Mesenchymal stem cell (in vitro differentiated cells and primary cell): ENCODE measurements around the gene YIPF7.

Experiments used
- DNase-seq: peaks from one replicate; pipeline ENCODE4 v3.0.0-alpha.2; 2013
- H2AFZ ChIP-seq: one replicate; pipeline ENCODE4 v1.6.1; 2013; ENCODE audit warnings: low read depth, mild to moderate bottlenecking, control low read depth, inconsistent platforms, low read length, moderate library complexity
- H2AK5ac ChIP-seq: 2 replicates; pipeline ENCODE4 v1.6.1; 2013; ENCODE audit warnings: low read length, moderate library complexity, mild to moderate bottlenecking, inconsistent platforms; ENCODE audit not compliant: severe bottlenecking
- H2BK120ac ChIP-seq: one replicate; pipeline ENCODE4 v1.6.1; 2013; ENCODE audit warnings: low read depth, mild to moderate bottlenecking, inconsistent platforms, low read length, moderate library complexity
- H2BK12ac ChIP-seq, 2 experiments: one replicate each; pipeline ENCODE4 v1.6.1; 2013; ENCODE audit warnings: inconsistent platforms in 2 of 2, low read length in 2 of 2, mild to moderate bottlenecking in 2 of 2, moderate library complexity in 2 of 2, control low read depth in 1 of 2
- H2BK15ac ChIP-seq: one replicate; pipeline ENCODE4 v1.6.1; 2013; ENCODE audit warnings: mild to moderate bottlenecking, low read depth, inconsistent platforms; ENCODE audit not compliant: poor library complexity, severe bottlenecking
- H2BK5ac ChIP-seq: 2 replicates; pipeline ENCODE4 v1.6.1; 2013; ENCODE audit warnings: low read depth, mild to moderate bottlenecking, low read length, control low read depth, inconsistent platforms; ENCODE audit not compliant: poor library complexity, severe bottlenecking
- H3K14ac ChIP-seq, 2 experiments: one replicate each; pipeline ENCODE4 v1.6.1; 2013; ENCODE audit warnings: inconsistent platforms in 2 of 2, low read length in 2 of 2, control low read depth in 1 of 2, mild to moderate bottlenecking in 1 of 2, moderate library complexity in 1 of 2
- H3K18ac ChIP-seq, 2 experiments: one replicate each; pipeline ENCODE4 v1.6.1; 2013; ENCODE audit warnings: inconsistent platforms in 2 of 2, low read length in 2 of 2, control low read depth in 1 of 2, low read depth in 1 of 2, mild to moderate bottlenecking in 1 of 2
- H3K23ac ChIP-seq, 2 experiments: one replicate each; pipeline ENCODE4 v1.6.1; 2013; ENCODE audit warnings: inconsistent platforms in 2 of 2, low read length in 2 of 2, mild to moderate bottlenecking in 2 of 2, moderate library complexity in 2 of 2, control low read depth in 1 of 2
- H3K27ac ChIP-seq: 2 replicates; pipeline ENCODE4 v1.5.1; 2013; ENCODE audit warnings: mild to moderate bottlenecking, moderate library complexity, low read length, control low read depth, inconsistent platforms; ENCODE audit not compliant: poor library complexity, severe bottlenecking
- H3K27me3 ChIP-seq, 2 experiments: 2 replicates each; pipeline versions ENCODE4 v1.6.1 to v1.7.0; 2013; ENCODE audit warnings: low read length in 2 of 2, mild to moderate bottlenecking in 2 of 2, moderate library complexity in 2 of 2, control low read depth in 1 of 2, inconsistent platforms in 1 of 2; ENCODE audit not compliant: control insufficient read depth in 1 of 2, insufficient read depth in 1 of 2
- H3K36me3 ChIP-seq, 2 experiments: 2 replicates each; pipeline versions ENCODE4 v1.6.1 to v1.7.0; 2013; ENCODE audit warnings: low read length in 2 of 2, control low read depth in 1 of 2, inconsistent platforms in 1 of 2, low read depth in 1 of 2, mild to moderate bottlenecking in 1 of 2; ENCODE audit not compliant: insufficient read depth in 2 of 2, control insufficient read depth in 1 of 2
- H3K4ac ChIP-seq, 2 experiments: one replicate each; pipeline ENCODE4 v1.6.1; 2013; ENCODE audit warnings: inconsistent platforms in 2 of 2, low read length in 2 of 2, mild to moderate bottlenecking in 2 of 2, moderate library complexity in 2 of 2, control low read depth in 1 of 2, low read depth in 1 of 2
- H3K4me1 ChIP-seq: 2 replicates; pipeline ENCODE4 v1.6.1; 2013; ENCODE audit warnings: low read depth, low read length, control low read depth; ENCODE audit not compliant: control insufficient read depth, insufficient read depth
- H3K4me2 ChIP-seq: 2 replicates; pipeline ENCODE4 v1.6.1; 2013; ENCODE audit warnings: low read length, mild to moderate bottlenecking, inconsistent platforms; ENCODE audit not compliant: poor library complexity, severe bottlenecking
- H3K4me3 ChIP-seq, 2 experiments: 2 replicates each; pipeline versions ENCODE4 v1.5.1 to v1.7.0; 2013; ENCODE audit warnings: low read length in 2 of 2, mild to moderate bottlenecking in 2 of 2, control low read depth in 1 of 2, low read depth in 1 of 2; ENCODE audit not compliant: insufficient read depth in 1 of 2
- H3K79me1 ChIP-seq: replicated peaks from 2 replicates; pipeline ENCODE4 v1.6.1; 2013; ENCODE audit warnings: mild to moderate bottlenecking, control low read depth, low read length, inconsistent platforms; ENCODE audit not compliant: poor library complexity, severe bottlenecking
- H3K9ac ChIP-seq: 2 replicates; pipeline ENCODE4 v1.7.0; 2013; ENCODE audit warnings: mild to moderate bottlenecking, low read length, moderate library complexity
- H3K9me3 ChIP-seq: 2 replicates; pipeline ENCODE4 v1.7.0; 2013; ENCODE audit warnings: mild to moderate bottlenecking, low read length; ENCODE audit not compliant: control insufficient read depth
- H4K8ac ChIP-seq: one replicate; pipeline ENCODE4 v1.6.1; 2013; ENCODE audit warnings: inconsistent platforms, mild to moderate bottlenecking, low read length, moderate library complexity
- H4K91ac ChIP-seq: one replicate; pipeline ENCODE4 v1.6.1; 2013; ENCODE audit warnings: mild to moderate bottlenecking, low read length, inconsistent platforms
- WGBS: methylation state at CpG from one replicate; pipeline ENCODE4 v1.1.7; 2013; ENCODE audit warnings: mixed read lengths; 5-methylcytosine and 5-hydroxymethylcytosine counted together

The YIPF7 gene

DNA sequence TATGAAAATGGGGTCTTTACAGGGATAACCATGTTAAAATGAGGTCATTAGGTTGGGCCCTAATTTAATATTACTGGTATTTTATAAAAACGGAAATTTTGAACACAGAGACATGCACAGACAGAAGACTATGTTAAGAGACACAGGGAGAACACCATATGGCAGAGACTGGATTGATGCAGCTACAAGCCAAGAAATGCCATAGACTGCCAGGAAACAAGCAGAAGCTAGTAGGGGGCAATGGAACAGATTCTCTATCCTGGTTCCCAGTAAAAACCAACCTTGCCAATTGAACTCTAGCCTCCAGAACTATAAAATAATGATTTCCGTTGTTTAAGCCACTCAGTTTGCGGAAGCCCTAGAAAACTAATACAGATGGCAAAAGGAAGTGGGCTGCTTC, 20.2 kb upstream of the YIPF7 start:
- WGBS, result 91% methylated on average over 3 of the region's 3 CpGs
- Histone ChIP-seq H2AK5ac (no peak overlapping the region), H3K14ac (no peak overlapping the region), H2BK12ac (no peak overlapping the region), H2BK15ac (no peak overlapping the region), H3K36me3 (no peaks in the 10 kb centered on the region), H3K27me3 (no peaks in the 10 kb centered on the region), H3K4ac (no peak overlapping the region), H2BK120ac (no peak overlapping the region), H3K9ac (no peak overlapping the region), H3K4me1 (no peaks in the 10 kb centered on the region), H3K27ac (no peak overlapping the region), H3K9me3 (no peaks in the 10 kb centered on the region), H4K91ac (no peak overlapping the region), H2AFZ (no peak overlapping the region), H3K18ac (no peak overlapping the region), H2BK5ac (no peak overlapping the region), H3K79me1 (no peaks in the 10 kb centered on the region), H3K4me2 (no peak overlapping the region), H3K4me3 (no peak overlapping the region), H3K23ac (no peak overlapping the region), H4K8ac (no peak overlapping the region)
- no peak for DNase-seq

DNA sequence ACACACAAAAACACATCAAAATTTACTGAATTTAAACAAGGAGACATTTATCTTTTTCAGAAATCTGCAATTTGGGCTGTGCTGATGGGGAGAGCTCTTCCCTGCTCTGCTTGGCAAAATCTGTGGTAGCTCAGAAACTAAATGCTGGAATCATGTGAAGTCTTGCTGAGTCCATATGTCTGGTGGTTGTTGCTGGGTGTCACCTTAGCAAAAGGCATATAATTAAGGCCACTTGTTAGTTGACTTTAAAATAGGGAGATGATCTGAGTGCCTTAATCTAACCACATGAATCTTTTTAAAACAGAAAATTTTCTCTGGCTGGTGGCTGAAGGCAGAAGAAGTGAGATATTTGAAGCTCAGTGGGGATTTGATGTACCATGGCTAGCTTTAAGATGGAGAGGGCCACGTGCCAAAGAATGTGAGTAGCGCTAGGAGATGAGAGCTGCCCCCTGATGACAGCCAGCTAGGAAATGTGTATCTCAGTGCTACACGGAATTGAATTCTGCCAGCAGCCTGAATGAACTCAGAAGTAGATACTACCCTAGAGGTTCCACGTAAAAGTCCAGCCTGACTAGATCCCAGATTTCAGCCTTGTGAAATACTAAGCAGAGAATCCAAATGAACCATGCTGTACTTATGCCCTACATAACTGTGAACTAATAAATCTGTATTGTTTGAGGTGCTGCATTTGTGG, 19.2 kb upstream of the YIPF7 start:
- H4K8ac ChIP-seq, result no peak overlapping the region
- no peak overlapping the region for H3K4me2 ChIP-seq
- H2AFZ ChIP-seq, result no peak overlapping the region
- no peaks in the 10 kb centered on the region for H3K27me3 ChIP-seq
- H2BK5ac ChIP-seq, result no peak overlapping the region
- no peak overlapping the region for H3K4ac ChIP-seq
- H3K4me3 ChIP-seq, result no peak overlapping the region
- no peaks in the 10 kb centered on the region for H3K4me1 ChIP-seq
- H4K91ac ChIP-seq, result no peak overlapping the region
- no peaks in the 10 kb centered on the region for H3K79me1 ChIP-seq
- H2BK15ac ChIP-seq, result no peak overlapping the region
- no peak for DNase-seq
- H3K27ac ChIP-seq, result no peak overlapping the region
- no peak overlapping the region for H3K23ac ChIP-seq
- no peak overlapping the region for H2BK12ac ChIP-seq
- no peak overlapping the region for H3K18ac ChIP-seq
- H3K9ac ChIP-seq, result no peak overlapping the region
- H3K9me3 ChIP-seq, result no peaks in the 10 kb centered on the region
- H2AK5ac ChIP-seq, result no peak overlapping the region
- H3K36me3 ChIP-seq, result no peaks in the 10 kb centered on the region
- no peak overlapping the region for H3K14ac ChIP-seq
- no peak overlapping the region for H2BK120ac ChIP-seq
- WGBS, result 58% methylated on average over 3 of the region's 4 CpGs

DNA sequence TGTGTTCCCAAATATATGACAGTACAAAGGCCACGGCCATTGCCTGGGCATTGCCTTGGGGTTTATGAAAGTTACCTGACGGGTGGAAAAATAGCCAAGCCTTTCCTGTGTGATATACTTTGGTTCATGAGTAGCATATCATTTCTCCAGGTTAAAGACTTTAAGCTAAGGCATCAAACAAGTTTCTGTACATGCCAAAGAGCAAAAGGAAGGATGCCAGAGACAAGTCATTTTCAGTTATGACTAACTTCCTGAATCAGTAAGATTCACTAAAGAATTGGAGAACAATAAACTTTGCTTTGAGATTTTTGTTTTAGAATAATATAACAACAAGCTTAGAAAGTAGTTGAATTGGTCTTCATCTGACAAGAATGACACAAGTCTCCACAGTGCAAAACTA, 17.1 kb upstream of the YIPF7 start:
- Histone ChIP-seq H3K4me1 (no peaks in the 10 kb centered on the region), H3K9me3 (no peaks in the 10 kb centered on the region), H2AFZ (no peak overlapping the region), H3K36me3 (no peaks in the 10 kb centered on the region), H2BK120ac (no peak overlapping the region), H3K9ac (no peak overlapping the region), H3K4me2 (no peak overlapping the region), H3K27ac (no peak overlapping the region), H2AK5ac (no peak overlapping the region), H2BK5ac (no peak overlapping the region), H3K14ac (no peak overlapping the region), H3K23ac (no peak overlapping the region), H4K8ac (no peak overlapping the region), H2BK12ac (no peak overlapping the region), H4K91ac (no peak overlapping the region), H3K4me3 (no peak overlapping the region), H3K4ac (no peak overlapping the region), H3K27me3 (no peaks in the 10 kb centered on the region), H3K18ac (no peak overlapping the region), H2BK15ac (no peak overlapping the region), H3K79me1 (no peaks in the 10 kb centered on the region)
- 68% methylated on average over 2 of the region's 2 CpGs for WGBS
- DNase-seq, result no peak

GRCh38 chr4:44663539-44664263, 12.3 kb upstream of the YIPF7 start:
- Histone ChIP-seq H2AFZ (no peak overlapping the region), H2BK15ac (no peak overlapping the region), H2AK5ac (no peak overlapping the region), H2BK120ac (no peak overlapping the region), H3K36me3 (no peaks in the 10 kb centered on the region), H3K4ac (no peak overlapping the region), H3K9me3 (no peaks in the 10 kb centered on the region), H3K4me3 (no peak overlapping the region), H3K18ac (no peak overlapping the region), H3K4me2 (no peak overlapping the region), H3K4me1 (no peaks in the 10 kb centered on the region), H2BK12ac (no peak overlapping the region), H4K8ac (no peak overlapping the region), H3K9ac (no peak overlapping the region), H4K91ac (no peak overlapping the region), H2BK5ac (no peak overlapping the region), H3K27ac (no peak overlapping the region), H3K14ac (peak overlapping the region in 1 of 2 experiments; percentile 1), H3K27me3 (no peaks in the 10 kb centered on the region), H3K79me1 (no peaks in the 10 kb centered on the region), H3K23ac (peak overlapping the region in 1 of 2 experiments; percentile 86)
- no peak for DNase-seq
- WGBS, result 91% methylated on average over 18 of the region's 20 CpGs
